HepG2 (cell line): Measurements from ENCODE around the gene AHSG. TPM values are rescaled to one million over a fixed set of nuclear protein-coding genes. Genes with fewer than 3 reads are reported as not detected.

ENCODE experiments used
- AKAP8 ChIP-seq: sonication (generic); formaldehyde crosslinking; IDR thresholded peaks from 2 replicates; pipeline ENCODE4 v1.5.1; 2020; ENCODE audit warnings: mild to moderate bottlenecking, missing genetic modification reagents
- DMAP1 ChIP-seq: IDR thresholded peaks from 2 replicates; pipeline ENCODE4 v1.6.1; 2016
- FLYWCH1 ChIP-seq: sonication (generic); formaldehyde crosslinking; IDR thresholded peaks from 2 replicates; pipeline ENCODE4 v1.8.1; 2023; ENCODE audit warnings: mild to moderate bottlenecking, missing genetic modification reagents
- JUN ChIP-seq: sonication (generic); formaldehyde crosslinking; IDR thresholded peaks from 2 replicates; pipeline ENCODE4 v1.4.0; 2020; ENCODE audit warnings: mild to moderate bottlenecking, missing genetic modification reagents
- TBL1XR1 ChIP-seq: fragments of 150-350 bp; IDR thresholded peaks from 2 replicates; pipeline ENCODE4 v1.6.1; 2014; ENCODE audit warnings: borderline replicate concordance, low read length; ENCODE audit not compliant: partially characterized antibody
- TCF7 ChIP-seq: sonication (generic); IDR thresholded peaks from 2 replicates; pipeline ENCODE4 v1.6.1; 2016; ENCODE audit warnings: antibody characterized with exemption, low read depth
- TCF7L2 ChIP-seq: IDR thresholded peaks from 2 replicates; pipeline ENCODE4 v1.6.1; 2011; ENCODE audit warnings: mild to moderate bottlenecking, low read depth, low read length, moderate library complexity
- TFE3 ChIP-seq: IDR thresholded peaks from 2 replicates; pipeline ENCODE4 v1.6.1; 2016
- ZMAT3 ChIP-seq: sonication (generic); formaldehyde crosslinking; conservative IDR thresholded peaks from 2 replicates; pipeline ENCODE4 v1.7.0; 2021; ENCODE audit warnings: missing genetic modification reagents
- ZNF275 ChIP-seq: sonication (generic); formaldehyde crosslinking; IDR thresholded peaks from 2 replicates; pipeline ENCODE4 v1.8.0; 2022; ENCODE audit warnings: missing genetic modification reagents, mild to moderate bottlenecking, inconsistent platforms, borderline replicate concordance
- ZNF33B ChIP-seq: sonication (generic); formaldehyde crosslinking; IDR thresholded peaks from 2 replicates; pipeline ENCODE4 v1.5.1; 2020; ENCODE audit warnings: mild to moderate bottlenecking, missing genetic modification reagents
- ZNF629 ChIP-seq: sonication (generic); formaldehyde crosslinking; conservative IDR thresholded peaks from 2 replicates; pipeline ENCODE4 v1.5.0; 2020; ENCODE audit warnings: missing genetic modification reagents
- ZNF646 ChIP-seq: sonication (generic); formaldehyde crosslinking; IDR thresholded peaks from 2 replicates; pipeline ENCODE4 v1.9.0; 2021; ENCODE audit warnings: mild to moderate bottlenecking, missing genetic modification reagents
- ZZZ3 ChIP-seq: sonication (generic); formaldehyde crosslinking; IDR thresholded peaks from 2 replicates; pipeline ENCODE4 v1.4.0; 2020; ENCODE audit warnings: missing genetic modification reagents, mild to moderate bottlenecking, borderline replicate concordance
- polyA plus RNA-seq, 8 experiments: library from polyadenylated mRNA; depleted of rRNA in 3 of 8; stranded (reverse) in 7 of 8; unstranded in 1 of 8; fragments of >200 nt; fragmentation: Illumina TruSeq in 4 of 8; extraction: Trizol in 4 of 8; gene quantifications; 2 replicates each; pipeline versions ENCODE4 v1.2.1 to v1.2.3, GENCODE V29; 2011 to 2016; ENCODE audit warnings: low read depth in 4 of 8, missing spikeins in 1 of 8, mixed read lengths in 1 of 8; ENCODE audit not compliant: insufficient read depth in 1 of 8
- total RNA-seq, 5 experiments: library from RNA; depleted of rRNA; stranded (reverse); fragments of >200 nt; fragmentation: Illumina TruSeq; extraction: Trizol; gene quantifications; 2 replicates each; pipeline ENCODE4 v1.2.3, GENCODE V29; 2016; ENCODE audit warnings: low read depth in 1 of 5
- TF ChIP-seq, protein P1 (sequence below): sonication (generic); formaldehyde crosslinking; IDR thresholded peaks from 2 replicates; pipeline ENCODE4 v1.4.0; 2020; ENCODE audit warnings: low read depth, missing genetic modification reagents

The AHSG gene
- total and polyA plus RNA-seq, 2 of the 13 experiments (the other 11 are each of a cell fraction or from before 2014, with no cell fraction given) = 2,043 to 19,152 TPM

DNA sequence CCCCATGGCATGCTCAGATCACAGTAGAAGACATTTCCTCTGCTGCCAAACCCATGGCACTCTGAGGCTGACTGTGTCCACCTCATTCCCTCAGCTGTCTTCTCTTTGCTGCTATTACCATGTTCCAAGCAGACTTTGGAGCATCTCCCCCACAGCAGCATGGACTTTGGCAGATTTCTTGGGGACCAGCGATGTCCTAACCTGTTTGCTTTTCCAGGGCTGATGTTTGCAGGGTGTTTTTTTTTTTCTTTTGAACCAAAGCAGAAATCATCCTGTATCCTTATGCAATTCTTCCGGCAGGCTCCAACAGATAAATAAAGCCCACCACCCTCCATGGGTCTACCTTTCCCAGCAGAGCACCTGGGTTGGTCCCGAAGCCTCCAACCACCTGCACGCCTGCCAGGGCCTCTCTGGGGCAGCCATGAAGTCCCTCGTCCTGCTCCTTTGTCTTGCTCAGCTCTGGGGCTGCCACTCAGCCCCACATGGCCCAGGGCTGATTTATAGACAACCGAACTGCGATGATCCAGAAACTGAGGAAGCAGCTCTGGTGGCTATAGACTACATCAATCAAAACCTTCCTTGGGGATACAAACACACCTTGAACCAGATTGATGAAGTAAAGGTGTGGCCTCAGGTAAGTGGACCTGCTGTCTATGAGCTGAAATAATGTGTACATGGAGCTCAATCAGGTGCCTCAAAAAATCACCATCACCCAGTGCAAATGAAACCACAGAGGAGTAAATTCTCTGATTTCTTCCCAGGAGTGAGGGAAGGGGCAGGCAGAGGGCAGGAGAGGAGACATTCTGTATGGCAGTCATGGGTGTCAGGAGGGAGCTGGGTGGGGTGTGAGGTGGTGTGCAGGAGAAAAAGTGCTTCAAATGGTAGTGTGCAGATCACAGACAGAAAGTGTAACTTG, at the start of gene AHSG (continued):
- TF ChIP-seq, protein P1, sequence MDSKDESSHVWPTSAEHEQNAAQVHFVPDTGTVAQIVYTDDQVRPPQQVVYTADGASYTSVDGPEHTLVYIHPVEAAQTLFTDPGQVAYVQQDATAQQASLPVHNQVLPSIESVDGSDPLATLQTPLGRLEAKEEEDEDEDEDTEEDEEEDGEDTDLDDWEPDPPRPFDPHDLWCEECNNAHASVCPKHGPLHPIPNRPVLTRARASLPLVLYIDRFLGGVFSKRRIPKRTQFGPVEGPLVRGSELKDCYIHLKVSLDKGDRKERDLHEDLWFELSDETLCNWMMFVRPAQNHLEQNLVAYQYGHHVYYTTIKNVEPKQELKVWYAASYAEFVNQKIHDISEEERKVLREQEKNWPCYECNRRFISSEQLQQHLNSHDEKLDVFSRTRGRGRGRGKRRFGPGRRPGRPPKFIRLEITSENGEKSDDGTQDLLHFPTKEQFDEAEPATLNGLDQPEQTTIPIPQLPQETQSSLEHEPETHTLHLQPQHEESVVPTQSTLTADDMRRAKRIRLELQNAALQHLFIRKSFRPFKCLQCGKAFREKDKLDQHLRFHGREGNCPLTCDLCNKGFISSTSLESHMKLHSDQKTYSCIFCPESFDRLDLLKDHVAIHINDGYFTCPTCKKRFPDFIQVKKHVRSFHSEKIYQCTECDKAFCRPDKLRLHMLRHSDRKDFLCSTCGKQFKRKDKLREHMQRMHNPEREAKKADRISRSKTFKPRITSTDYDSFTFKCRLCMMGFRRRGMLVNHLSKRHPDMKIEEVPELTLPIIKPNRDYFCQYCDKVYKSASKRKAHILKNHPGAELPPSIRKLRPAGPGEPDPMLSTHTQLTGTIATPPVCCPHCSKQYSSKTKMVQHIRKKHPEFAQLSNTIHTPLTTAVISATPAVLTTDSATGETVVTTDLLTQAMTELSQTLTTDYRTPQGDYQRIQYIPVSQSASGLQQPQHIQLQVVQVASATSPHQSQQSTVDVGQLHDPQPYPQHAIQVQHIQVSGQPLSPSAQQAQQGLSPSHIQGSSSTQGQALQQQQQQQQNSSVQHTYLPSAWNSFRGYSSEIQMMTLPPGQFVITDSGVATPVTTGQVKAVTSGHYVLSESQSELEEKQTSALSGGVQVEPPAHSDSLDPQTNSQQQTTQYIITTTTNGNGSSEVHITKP (CRISPR knock-in tag) = 0 out of 2 replicates have a peak, but pooled peaks have one; percentile 50
- TF ChIP-seq TFE3 = peak; percentile 86
- peak; percentile 83 for TF ChIP-seq JUN (CRISPR knock-in tag)
- peak; percentile 89 for TF ChIP-seq TBL1XR1
- TF ChIP-seq TCF7L2 = peak; percentile 67; the same call in 1 of the 2 replicates
- peak; percentile 69; the same call in 1 of the 2 replicates for TF ChIP-seq ZMAT3 (CRISPR knock-in tag)
- TF ChIP-seq FLYWCH1 (CRISPR knock-in tag) = 0 out of 2 replicates have a peak, but pooled peaks have one; percentile 6
- peak; percentile 55; the same call in 1 of the 2 replicates for TF ChIP-seq AKAP8 (CRISPR knock-in tag)
- TF ChIP-seq ZNF275 (CRISPR knock-in tag) = peak; percentile 88; the same call in 1 of the 2 replicates
- TF ChIP-seq ZNF646 = no peak
- TF ChIP-seq ZNF33B = peak; percentile 85; the same call in 1 of the 2 replicates
- TF ChIP-seq DMAP1 (CRISPR knock-in tag) = peak; percentile 76; the same call in 1 of the 2 replicates
- peak; percentile 87; the same call in 1 of the 2 replicates for TF ChIP-seq ZZZ3 (CRISPR knock-in tag)
- TF ChIP-seq ZNF629 = peak; percentile 3
- TF ChIP-seq TCF7 = peak; percentile 98
